Liver (tissue), 9 donors: ENCODE measurements around the gene ATAD3C. TPM values are rescaled to one million over a fixed set of nuclear protein-coding genes. Genes with fewer than 3 reads are reported as not detected.
A peak's percentile ranks its signal among the peaks of the same experiment; 100 is the strongest.

Source experiments
- DNase-seq: peaks from one replicate; pipeline ENCODE4 v3.0.0-alpha.2; 2017; ENCODE audit warnings: low spot score
- H3K27ac ChIP-seq, 2 donors: one replicate each; pipeline ENCODE4 v1.7.0; 2013; ENCODE audit warnings: inconsistent platforms in 2 of 2, low read length in 2 of 2, control low read depth in 1 of 2, low read depth in 1 of 2, mild to moderate bottlenecking in 1 of 2
- H3K27me3 ChIP-seq, 4 donors: one replicate each; pipeline versions ENCODE4 v1.6.1 to v1.7.0; 2013; ENCODE audit warnings: low read length in 3 of 4, inconsistent platforms in 1 of 4, mild to moderate bottlenecking in 1 of 4, moderate library complexity in 1 of 4; ENCODE audit not compliant: control insufficient read depth in 4 of 4, insufficient read depth in 4 of 4
- H3K36me3 ChIP-seq, 4 donors: one replicate each; pipeline versions ENCODE4 v1.6.1 to v1.7.0; 2013; ENCODE audit warnings: low read length in 3 of 4, mild to moderate bottlenecking in 3 of 4, low read depth in 1 of 4, moderate library complexity in 1 of 4; ENCODE audit not compliant: control insufficient read depth in 4 of 4, insufficient read depth in 3 of 4
- H3K4me1 ChIP-seq, 4 donors: one replicate each; pipeline versions ENCODE4 v1.6.1 to v1.7.0; 2013; ENCODE audit warnings: low read length in 3 of 4, mild to moderate bottlenecking in 3 of 4, moderate library complexity in 1 of 4; ENCODE audit not compliant: control insufficient read depth in 4 of 4, insufficient read depth in 4 of 4
- H3K4me3 ChIP-seq, 3 donors: one replicate each; pipeline versions ENCODE4 v1.6.1 to v1.7.0; 2013; ENCODE audit warnings: low read length in 3 of 3, control low read depth in 1 of 3, low read depth in 1 of 3, mild to moderate bottlenecking in 1 of 3
- H3K9ac ChIP-seq, 2 donors: one replicate each; pipeline ENCODE4 v1.7.0; 2013; ENCODE audit warnings: low read length in 2 of 2, mild to moderate bottlenecking in 2 of 2, moderate library complexity in 2 of 2, control low read depth in 1 of 2, low read depth in 1 of 2
- H3K9me3 ChIP-seq, 4 donors: one replicate each; pipeline versions ENCODE4 v1.6.1 to v1.7.0; 2013; ENCODE audit warnings: low read length in 3 of 4; ENCODE audit not compliant: control insufficient read depth in 4 of 4
- ATF3 ChIP-seq: IDR thresholded peaks from 2 replicates; pipeline ENCODE4 v1.6.1; 2016; ENCODE audit warnings: antibody characterized with exemption
- CTCF ChIP-seq: fragments of 150-350 bp; IDR thresholded peaks from 2 replicates; pipeline ENCODE4 v1.5.1; 2017; ENCODE audit warnings: improper control_type of control experiment, low read depth, low read length; ENCODE audit not compliant: missing input control
- EGR1 ChIP-seq, 2 donors: IDR thresholded peaks; 2 replicates each; pipeline ENCODE4 v1.6.1; 2016 to 2018; ENCODE audit warnings: antibody characterized with exemption in 2 of 2, low read depth in 2 of 2
- FOXA1 ChIP-seq: IDR thresholded peaks from 2 replicates; pipeline ENCODE4 v1.6.1; 2016; ENCODE audit warnings: antibody characterized with exemption
- HNF4A ChIP-seq, 2 donors: conservative IDR thresholded peaks; 2 replicates each; pipeline ENCODE4 v1.6.1; 2016; ENCODE audit warnings: antibody characterized with exemption in 2 of 2, mild to moderate bottlenecking in 2 of 2
- HNF4G ChIP-seq: IDR thresholded peaks from 2 replicates; pipeline ENCODE4 v1.6.1; 2016; ENCODE audit warnings: antibody characterized with exemption
- NR2F2 ChIP-seq: IDR thresholded peaks from 2 replicates; pipeline ENCODE4 v1.6.1; 2016; ENCODE audit warnings: antibody characterized with exemption
- RAD21 ChIP-seq, 2 donors: IDR thresholded peaks; 2 replicates each; pipeline ENCODE4 v1.6.1; 2016; ENCODE audit warnings: antibody characterized with exemption in 2 of 2, mild to moderate bottlenecking in 2 of 2
- REST ChIP-seq: IDR thresholded peaks from 2 replicates; pipeline ENCODE4 v1.6.1; 2016; ENCODE audit warnings: antibody characterized with exemption, mild to moderate bottlenecking
- SP1 ChIP-seq: IDR thresholded peaks from 2 replicates; pipeline ENCODE4 v1.6.1; 2018; ENCODE audit warnings: antibody characterized with exemption, mild to moderate bottlenecking
- TAF1 ChIP-seq: conservative IDR thresholded peaks from 2 replicates; pipeline ENCODE4 v1.6.1; 2016; ENCODE audit warnings: antibody characterized with exemption, mild to moderate bottlenecking
- YY1 ChIP-seq: IDR thresholded peaks from 2 replicates; pipeline ENCODE4 v1.6.1; 2016; ENCODE audit warnings: antibody characterized with exemption, mild to moderate bottlenecking
- ZBTB33 ChIP-seq: IDR thresholded peaks from 2 replicates; pipeline ENCODE4 v1.6.1; 2016; ENCODE audit warnings: antibody characterized with exemption
- WGBS: extraction: QIAGEN DNeasy Blood & Tissue Kit; methylation state at CpG from one replicate; pipeline ENCODE4 v1.1.7; 2013; 5-methylcytosine and 5-hydroxymethylcytosine counted together
- polyA plus RNA-seq, 2 donors: library from polyadenylated mRNA; stranded (reverse) in 1 of 2; unstranded in 1 of 2; fragments of 200-250 nt in 1 of 2; fragments of >200 nt in 1 of 2; fragmentation: Nextera tagmentation in 1 of 2; extraction: Ambion mirVana in 1 of 2; gene quantifications; one replicate each; pipeline versions ENCODE4 v1.2.1 to v1.2.3, GENCODE V29; 2013 to 2015
- total RNA-seq, 2 donors: library from RNA; depleted of rRNA; stranded (reverse); fragments of >200 nt; gene quantifications; one replicate each; pipeline ENCODE4 v1.2.3, GENCODE V29; 2014
- donor health status: healthy.
- donor health status: healthy.
- donor health status: healthy.
- donor health status: healthy.
- donor health status: healthy.

The ATAD3C gene
- total and polyA plus RNA-seq, 4 donors: 0.19 to 4.8 (median 0.88) TPM

GRCh38 chr1:1432951-1433803 lies 16.3 kb upstream of the ATAD3C start (continued):
- TF ChIP-seq EGR1 (IDR thresholded peaks at IDR 0.05; ENCODE audit: low read depth in 2 of 2) (peak; percentile 89 to 90), TAF1 (peak; percentile 27), ATF3 (no peak), FOXA1 (peak; percentile 72), HNF4A (conservative IDR thresholded peaks at IDR 0.05) (peak; percentile 93 to 96), CTCF (no peak), HNF4G (peak; percentile 83)

- peaks cover 37 to 90% (median 74%) of the 10 kb centered on the region in 4 donors for H3K4me1 ChIP-seq
- no peak for DNase-seq
- H3K4me3 ChIP-seq: no peak overlapping the region
- no peak overlapping the region for H3K9ac ChIP-seq
- H3K27ac ChIP-seq: peak overlapping the region; percentile 86 to 87
- 50% methylated on average over 12 of the region's 12 CpGs for WGBS
- no peak for TF ChIP-seq SP1
- TF ChIP-seq FOXA1: no peak
- no peak for TF ChIP-seq RAD21 (IDR thresholded peaks at IDR 0.05)
- TF ChIP-seq EGR1 (IDR thresholded peaks at IDR 0.05; ENCODE audit: low read depth in 2 of 2): no peak
- no peak for TF ChIP-seq YY1
- no peak for TF ChIP-seq CTCF
- TF ChIP-seq REST: no peak
- no peak for TF ChIP-seq HNF4G
- TF ChIP-seq ZBTB33: no peak
- TF ChIP-seq NR2F2: no peak
- no peaks in the 10 kb centered on the region for H3K9me3 ChIP-seq
- no peaks in the 10 kb centered on the region for H3K36me3 ChIP-seq
- H3K27me3 ChIP-seq: no peaks in the 10 kb centered on the region
These were observed 15.7 kb upstream of the ATAD3C start for GRCh38 chr1:1433804-1434130.
